C4-2B (cell line): ENCODE data around the gene OR8G1.
A peak's percentile ranks its signal among the peaks of the same experiment; 100 is the strongest.

ENCODE experiments used
- H3K27ac ChIP-seq: fragments of 450-650 bp; 2 replicates; pipeline ENCODE4 v1.5.1; 2017
- CTCF ChIP-seq: fragments of 450-650 bp; conservative IDR thresholded peaks from 2 replicates; pipeline ENCODE4 v1.5.1; 2017; ENCODE audit warnings: mild to moderate bottlenecking
- ZFX ChIP-seq: fragments of 450-650 bp; IDR thresholded peaks from 2 replicates; pipeline ENCODE4 v1.6.1; 2017

OR8G1 gene

GRCh38 chr11:124240621-124241397 lies at the start of gene OR8G1:
Gene OR8G1, plus strand, starts transcription at chr11:124241095. Its CDS starts 8,581 bp downstream, at chr11:124249676.
- TF ChIP-seq ZFX, result no peak
- TF ChIP-seq CTCF, result no peak
- no peak within 1 kb of the TSS for H3K27ac ChIP-seq

GRCh38 chr11:124193221-124194010 lies 47.5 kb upstream of the OR8G1 start:
- TF ChIP-seq ZFX, result no peak
- no peak for TF ChIP-seq CTCF
- no peak overlapping the region for H3K27ac ChIP-seq

- TF ChIP-seq ZFX, result no peak
- no peak for TF ChIP-seq CTCF
- H3K27ac ChIP-seq, result no peak overlapping the region
These were observed 46.4 kb upstream of the OR8G1 start for GRCh38 chr11:124194293-124195188.

- TF ChIP-seq CTCF, result peak; percentile 87
- TF ChIP-seq ZFX, result no peak
- H3K27ac ChIP-seq, result no peak overlapping the region
These were observed 45.6 kb upstream of the OR8G1 start for GRCh38 chr11:124195189-124195734.

- H3K27ac ChIP-seq, result no peak overlapping the region
- TF ChIP-seq ZFX (no peak), CTCF (no peak)
These were observed 42.9 kb upstream of the OR8G1 start for GRCh38 chr11:124197999-124198398.

GRCh38 chr11:124198897-124199296 lies 42.0 kb upstream of the OR8G1 start:
- no peak for TF ChIP-seq ZFX
- TF ChIP-seq CTCF, result no peak
- H3K27ac ChIP-seq, result no peak overlapping the region
